ENCODE measurements around the gene MAP3K19.
"Not testable (repeated sequence)": the region's sequence is repeated elsewhere in the genome, so short reads cannot be mapped to it uniquely, and the experiment has no call there.

The MAP3K19 gene

DNA sequence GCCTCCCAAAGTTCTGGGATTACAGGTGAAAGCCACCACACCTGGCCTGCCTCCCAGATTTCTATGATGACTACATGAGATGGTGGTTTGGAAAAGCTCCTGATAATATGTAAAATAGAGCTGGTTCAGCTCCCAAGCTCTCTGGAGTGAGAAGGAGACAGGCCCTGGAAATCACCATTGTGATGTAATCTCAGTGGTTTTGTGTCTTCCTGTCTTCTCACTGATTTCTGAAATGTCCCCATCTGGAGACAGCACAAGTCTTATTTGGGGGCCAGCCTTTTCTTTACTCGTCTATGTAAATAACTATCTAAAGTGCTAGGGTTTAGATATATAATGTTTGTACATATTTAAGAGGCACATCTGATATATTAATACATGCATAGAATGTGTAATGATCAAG is 64.6 kb downstream of the MAP3K19 start:
- no peak for DNase-seq

DNA sequence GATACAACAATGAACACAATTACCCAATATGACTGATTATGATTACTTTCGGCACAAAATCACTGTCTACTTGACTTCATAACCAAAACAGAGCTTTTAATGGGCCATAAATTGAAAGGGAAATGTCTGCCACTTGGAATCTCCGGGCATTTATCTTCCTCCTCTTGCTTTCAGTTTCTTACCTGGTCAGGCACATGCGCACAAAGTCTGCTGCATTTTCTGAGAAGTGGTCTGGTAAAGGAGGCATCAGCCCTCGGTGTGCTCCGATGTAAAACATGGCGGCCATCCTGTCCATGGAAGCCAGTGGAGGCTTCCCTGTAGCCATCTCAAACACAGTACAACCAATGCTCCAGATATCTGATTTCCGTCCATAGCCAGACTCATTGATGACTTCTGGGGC is 66.6 kb downstream of the MAP3K19 start:
- no peak for DNase-seq

DNA sequence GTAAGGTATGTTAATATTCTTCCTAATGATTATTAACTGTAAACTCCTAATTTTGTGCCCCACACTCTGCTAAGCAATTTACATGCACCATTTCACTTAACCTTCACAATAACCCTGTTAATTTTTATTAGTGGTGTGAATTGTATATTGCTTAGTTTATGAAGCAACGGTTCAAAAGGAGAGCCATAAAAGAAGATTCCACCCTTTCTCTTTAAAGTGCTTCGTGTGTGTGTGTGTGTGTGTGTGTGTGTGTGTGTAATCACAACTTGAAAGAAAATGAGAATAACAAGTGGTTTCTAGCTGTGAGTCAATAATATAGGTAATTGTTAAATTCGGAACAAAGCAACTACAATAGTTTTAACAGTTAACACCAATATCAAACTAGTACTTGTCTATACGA is 68.0 kb downstream of the MAP3K19 start:
- no peak for DNase-seq

DNA sequence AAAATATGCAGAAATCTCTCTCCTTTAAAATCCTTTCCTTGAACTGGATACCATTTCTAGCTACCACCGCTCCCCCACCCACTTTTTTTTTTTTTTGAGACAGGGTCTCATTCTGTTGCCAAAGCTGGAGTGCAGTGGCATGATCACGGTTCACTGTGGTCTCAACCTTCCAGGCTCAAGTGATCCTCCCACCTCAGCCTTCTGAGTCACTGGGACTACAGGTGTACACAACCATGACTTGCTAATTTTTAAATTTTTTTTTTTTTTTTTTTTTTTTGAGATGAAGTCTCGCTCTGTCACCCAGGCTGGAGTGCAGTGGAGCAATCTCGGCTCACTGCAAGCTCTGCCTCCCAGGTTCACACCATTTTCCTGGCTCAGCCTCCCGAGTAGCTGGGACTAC is 70.1 kb downstream of the MAP3K19 start:
- not testable (repeated sequence) for DNase-seq

- no peak for DNase-seq
Measured at GRCh38 chr2:134976074-134976702, 71.1 kb downstream of the MAP3K19 start.

DNA sequence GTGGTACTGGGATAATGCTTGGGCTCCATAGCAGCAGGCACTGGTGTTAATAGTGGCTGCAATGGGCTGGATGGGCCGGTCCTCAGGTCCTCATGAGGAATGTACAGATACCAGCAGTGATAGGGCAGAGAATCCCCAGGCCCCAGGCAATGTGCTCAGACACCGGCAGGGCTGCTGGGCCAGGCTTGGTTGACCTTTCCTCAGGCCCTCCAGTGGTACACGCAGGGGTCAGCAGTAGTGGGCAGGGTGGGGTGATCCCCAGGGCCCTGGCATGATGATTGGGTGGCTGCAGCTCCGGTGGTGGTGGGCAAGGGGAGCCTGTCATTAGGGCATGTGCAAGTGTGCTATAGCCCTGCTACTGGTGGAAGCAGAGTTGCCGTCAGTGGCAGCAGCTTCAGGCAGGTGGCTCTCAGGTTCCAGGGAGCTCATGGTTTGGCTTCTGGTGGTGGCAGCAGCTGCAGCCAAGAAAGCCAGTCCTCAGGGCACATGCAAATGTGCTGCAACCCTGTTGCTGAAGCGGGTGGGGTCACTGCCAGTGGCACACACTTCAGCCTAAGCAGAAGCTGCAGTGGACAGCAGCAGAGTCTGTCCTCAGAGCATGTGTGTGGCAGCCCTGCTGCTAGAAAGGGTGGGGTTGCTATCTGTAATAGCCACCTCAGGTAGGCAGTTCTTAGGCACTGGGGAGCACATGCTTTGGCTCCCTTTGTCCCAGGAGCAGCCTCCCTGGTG is 71.8 kb downstream of the MAP3K19 start:
- no peak for DNase-seq

- DNase-seq, result no peak
Measured at GRCh38 chr2:134973241-134974138, 73.8 kb downstream of the MAP3K19 start.

- not testable (repeated sequence) for DNase-seq
Measured at GRCh38 chr2:134967166-134967565, 80.1 kb downstream of the MAP3K19 start.

GRCh38 chr2:134957477-134957876 is 89.8 kb downstream of the MAP3K19 start:
- no peak for DNase-seq

- DNase-seq, result no peak
Measured at GRCh38 chr2:134955744-134956143, 91.5 kb downstream of the MAP3K19 start.

GRCh38 chr2:134954065-134954464 is 93.2 kb downstream of the MAP3K19 start:
- DNase-seq, result no peak

GRCh38 chr2:134952608-134953007 is 94.6 kb downstream of the MAP3K19 start:
- DNase-seq, result no peak

GRCh38 chr2:134950886-134951285 is 96.4 kb downstream of the MAP3K19 start:
- no peak for DNase-seq

GRCh38 chr2:134949981-134950708 is 97.1 kb downstream of the MAP3K19 start:
- no peak for DNase-seq

- no peak for DNase-seq
Measured at GRCh38 chr2:134946073-134946472, 101.2 kb downstream of the MAP3K19 start.

DNA sequence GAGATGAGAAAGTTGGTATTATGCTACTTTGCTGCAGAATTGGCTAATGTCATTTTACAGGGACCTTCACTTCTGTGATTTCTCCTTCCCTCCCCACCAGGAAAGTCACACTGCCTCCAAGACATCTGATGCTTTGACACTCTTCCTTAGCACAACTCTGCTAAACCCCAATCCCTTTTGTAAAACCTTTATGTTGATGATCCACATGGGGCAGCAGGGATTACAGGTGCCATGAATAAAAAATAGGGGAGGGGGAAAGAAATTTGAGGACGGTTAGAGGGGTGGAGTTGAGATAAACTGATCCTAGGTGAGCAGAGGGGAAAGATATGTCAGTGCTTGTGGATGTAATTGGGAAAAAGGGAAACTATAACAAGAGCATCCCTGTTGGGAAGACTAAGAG is 102.3 kb downstream of the MAP3K19 start:
- DNase-seq, result no peak

- no peak for DNase-seq
Measured at GRCh38 chr2:134943540-134943939, 103.7 kb downstream of the MAP3K19 start.

DNA sequence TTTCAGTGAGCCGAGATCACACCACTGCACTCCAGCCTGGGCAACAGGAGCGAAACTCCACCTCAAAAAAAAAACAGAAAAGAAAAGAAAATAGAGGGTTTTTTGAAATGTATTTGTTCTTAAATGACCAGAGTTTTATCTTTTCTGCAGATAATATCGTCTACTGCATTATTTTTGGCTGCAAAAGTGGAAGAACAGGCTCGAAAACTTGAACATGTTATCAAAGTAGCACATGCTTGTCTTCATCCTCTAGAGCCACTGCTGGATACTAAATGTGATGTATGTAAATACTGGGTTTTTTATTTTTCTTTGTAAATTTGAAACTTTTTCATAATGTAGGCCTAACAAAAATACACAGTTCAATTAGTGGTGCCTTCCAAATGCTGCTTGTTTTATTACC is 110.6 kb downstream of the MAP3K19 start:
- no peak for DNase-seq

- DNase-seq, result no peak
Measured at GRCh38 chr2:134934641-134935040, 112.6 kb downstream of the MAP3K19 start.

- DNase-seq, result no peak
Measured at GRCh38 chr2:134934150-134934549, 113.1 kb downstream of the MAP3K19 start.

DNA sequence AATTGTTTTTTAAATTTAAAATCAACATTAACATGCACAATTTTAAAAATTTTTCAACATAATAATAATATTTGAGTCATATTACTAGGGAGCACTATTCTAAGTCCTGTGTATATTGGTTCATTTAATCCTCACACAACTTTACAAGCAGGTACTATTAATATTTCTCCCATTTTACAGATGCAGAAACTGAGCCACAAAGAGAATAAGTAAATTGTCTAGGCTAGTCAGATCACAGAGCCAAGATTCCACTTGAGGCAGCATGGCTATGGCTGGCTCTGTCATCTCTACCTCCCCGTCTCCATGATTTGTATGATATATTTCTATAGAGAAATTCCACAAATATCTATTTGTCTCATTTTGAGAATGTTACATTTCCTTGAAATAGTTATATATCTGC is 113.5 kb downstream of the MAP3K19 start:
- no peak for DNase-seq

GRCh38 chr2:134932864-134933526 is 114.3 kb downstream of the MAP3K19 start:
- no peak for DNase-seq
